NOMO-1 treated with dmso at 0.1 percent for 144 hours (cell line): ENCODE data around the gene OLAH.
"Not testable (repeated sequence)": the region's sequence is repeated elsewhere in the genome, so short reads cannot be mapped to it uniquely, and the experiment has no call there.

ENCODE experiments used
- DNase-seq: peaks from one replicate; lab custom pipeline; 2025; ENCODE audit not compliant: unreplicated experiment; lab: John Stamatoyannopoulos, UW

The OLAH gene

GRCh38 chr10:15043674-15044073, at the start of gene OLAH:
OLAH (plus strand) TSS chr10:15043943; CDS start chr10:15047289, 3,346 bp downstream.
- no peak for DNase-seq

DNA sequence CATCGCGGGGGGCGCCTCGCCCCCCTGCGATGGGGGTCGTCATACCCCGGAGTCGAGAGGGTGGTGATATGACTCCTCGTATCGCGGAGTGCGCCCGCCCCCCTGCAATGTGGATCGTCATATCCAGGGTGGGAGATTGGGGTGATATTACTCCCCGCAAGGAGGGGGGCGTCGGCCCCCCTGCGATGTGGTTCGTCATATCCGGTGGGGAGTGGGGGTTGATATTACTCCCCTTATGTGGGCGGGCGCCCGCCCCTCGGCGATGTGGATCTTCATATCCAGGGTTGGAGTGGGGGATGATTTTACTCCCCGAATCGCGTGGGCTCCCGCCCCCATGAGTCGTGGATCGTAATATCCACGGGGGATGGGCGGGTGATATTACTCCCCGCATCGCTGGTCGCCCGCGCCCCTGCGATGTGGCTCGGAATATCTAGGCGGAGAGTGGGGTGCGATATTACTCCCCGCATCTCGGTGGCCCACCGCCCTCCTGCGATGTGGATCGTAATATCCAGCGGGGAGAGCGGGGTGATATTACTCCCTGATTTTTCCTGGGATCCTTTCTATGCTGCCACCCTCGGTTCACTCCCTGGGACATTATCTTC, 47.7 kb upstream of the OLAH start:
- no peak for DNase-seq

DNA sequence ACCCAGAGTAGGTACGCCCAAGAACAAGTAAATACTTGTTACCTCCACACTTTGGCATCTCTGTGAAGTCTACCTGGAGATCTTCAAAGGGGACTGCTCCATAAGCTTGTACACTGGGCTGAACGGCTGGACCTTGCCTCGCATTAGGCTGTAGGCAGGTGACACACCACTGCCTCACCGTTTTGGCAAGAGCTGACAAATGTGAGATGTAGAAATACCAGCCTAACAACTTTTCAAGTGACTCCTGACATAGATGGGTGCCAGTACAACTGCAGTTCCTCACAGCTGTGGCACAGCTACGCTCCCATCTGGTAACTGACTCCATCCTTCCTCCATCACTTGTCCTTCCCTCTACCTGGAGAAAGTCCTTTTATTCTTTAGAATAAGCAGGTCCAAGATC, 30.2 kb upstream of the OLAH start:
- DNase-seq: not testable (repeated sequence)

- DNase-seq: no peak
These were observed 28.3 kb upstream of the OLAH start for GRCh38 chr10:15015451-15015850.

GRCh38 chr10:15020966-15021365, 22.8 kb upstream of the OLAH start:
- DNase-seq: not testable (repeated sequence)

GRCh38 chr10:15023079-15023478, 20.7 kb upstream of the OLAH start:
- not testable (repeated sequence) for DNase-seq

DNA sequence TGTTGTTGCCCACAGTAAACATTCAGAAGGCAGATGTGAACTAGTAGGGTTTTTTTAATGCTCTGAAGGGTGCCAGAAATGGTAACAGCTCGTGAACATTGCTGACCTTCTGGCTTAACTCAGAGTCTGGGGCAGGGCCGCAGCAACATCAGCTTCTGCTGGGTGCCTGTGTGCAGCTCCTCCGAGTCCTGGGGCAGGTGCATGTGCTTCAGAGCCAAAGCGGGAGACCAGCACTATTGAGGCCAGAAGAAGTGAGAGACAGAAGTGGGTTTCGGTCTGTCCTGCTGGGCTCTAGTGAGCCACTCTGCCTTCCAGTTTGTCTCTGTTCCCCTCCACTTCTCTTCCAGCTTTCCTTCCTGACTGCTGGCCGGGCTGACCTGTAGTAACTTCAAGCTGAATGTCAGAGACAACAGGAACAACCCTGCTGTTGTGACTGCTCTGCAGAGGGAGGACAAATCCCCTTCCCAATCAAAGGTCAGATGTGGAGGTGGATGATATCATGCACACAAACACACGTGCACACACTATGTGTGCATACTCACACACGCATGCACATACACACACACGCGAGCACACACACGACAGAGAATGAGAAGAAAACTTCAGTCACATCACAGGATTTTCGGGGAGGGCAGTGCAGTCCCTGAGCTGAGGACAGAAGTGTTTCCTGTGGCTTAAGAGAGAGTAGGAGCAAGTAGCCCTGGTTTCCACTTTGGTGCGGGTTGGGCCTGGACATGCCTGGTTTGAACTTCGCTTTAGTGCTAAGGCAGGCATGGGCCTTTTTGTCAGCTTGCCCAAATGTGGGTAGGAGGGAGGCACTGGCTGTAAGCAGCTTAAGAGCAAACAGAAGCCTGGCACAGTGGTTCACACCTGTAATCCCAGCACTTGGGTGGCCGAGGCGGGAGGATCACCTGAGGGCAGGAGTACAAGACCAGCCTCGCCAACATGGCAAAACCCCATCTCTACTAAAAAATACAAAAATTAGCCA, 19.4 kb upstream of the OLAH start:
- DNase-seq: not testable (repeated sequence)

GRCh38 chr10:15025040-15025439, 18.7 kb upstream of the OLAH start:
- not testable (repeated sequence) for DNase-seq

GRCh38 chr10:15027741-15028140, 16.0 kb upstream of the OLAH start:
- no peak for DNase-seq

DNA sequence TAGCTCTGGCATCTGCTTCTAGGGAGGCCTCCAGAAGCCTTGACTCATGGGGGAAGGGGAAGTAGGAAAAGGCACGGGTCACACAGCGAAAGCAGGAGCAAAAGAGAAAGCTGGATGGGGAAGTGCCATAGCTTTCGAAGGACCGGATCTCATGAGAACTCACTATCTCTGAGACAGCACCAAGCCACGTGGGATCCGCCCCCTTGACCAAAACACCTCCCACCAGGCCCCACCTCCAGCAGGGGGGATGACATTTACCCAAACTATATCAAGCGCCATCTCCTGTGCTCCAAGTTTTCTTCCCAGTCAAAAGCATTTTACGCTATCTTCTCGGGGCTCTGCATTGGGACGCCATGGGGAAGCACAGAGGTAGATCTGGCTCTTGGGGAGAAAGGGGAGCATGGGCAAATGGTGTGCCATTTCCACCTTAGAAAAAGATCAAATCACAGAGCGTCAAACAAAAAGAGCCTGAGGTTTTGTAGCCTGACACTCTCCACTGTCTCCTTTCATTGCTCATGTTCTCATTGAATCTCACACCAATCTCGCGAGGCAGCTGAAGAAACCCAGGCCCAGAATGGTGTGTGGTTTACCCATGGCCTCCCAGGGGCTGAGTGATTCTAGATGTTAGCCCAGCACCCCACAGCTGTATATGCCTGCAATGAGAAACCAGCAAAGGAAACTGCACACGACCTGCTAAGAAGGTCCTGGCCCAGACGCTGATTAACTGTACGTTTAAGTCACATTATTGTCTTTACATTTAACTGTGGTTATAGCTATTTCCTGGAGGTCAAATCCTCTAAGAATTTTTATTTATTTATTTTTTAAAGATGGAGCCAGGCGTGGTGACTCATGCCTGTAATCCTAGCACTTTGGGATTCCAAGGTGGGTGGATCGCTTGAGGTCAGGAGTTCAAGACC, 8.1 kb upstream of the OLAH start:
- DNase-seq: peak; percentile 87

GRCh38 chr10:15037691-15038090, 6.1 kb upstream of the OLAH start:
- DNase-seq: no peak

DNA sequence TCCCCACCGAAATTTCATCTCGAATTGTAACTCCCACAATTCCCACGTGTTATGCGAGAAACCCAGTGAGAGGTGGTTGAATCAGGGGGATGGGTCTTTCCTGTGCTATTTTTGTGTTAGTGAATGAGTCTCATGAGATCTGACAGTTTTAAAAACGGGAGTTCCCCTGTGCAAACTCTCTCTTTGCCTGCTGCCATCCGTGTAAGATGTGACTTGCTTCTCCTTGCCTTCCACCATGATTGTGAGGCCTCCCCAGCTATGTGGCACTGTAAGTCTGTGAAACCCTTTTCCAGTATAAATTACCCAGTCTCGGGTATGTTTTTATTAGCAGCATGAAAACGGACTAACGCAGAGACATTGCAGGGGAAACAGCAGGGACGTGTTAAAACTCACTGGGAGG, 5.3 kb upstream of the OLAH start:
- no peak for DNase-seq

DNA sequence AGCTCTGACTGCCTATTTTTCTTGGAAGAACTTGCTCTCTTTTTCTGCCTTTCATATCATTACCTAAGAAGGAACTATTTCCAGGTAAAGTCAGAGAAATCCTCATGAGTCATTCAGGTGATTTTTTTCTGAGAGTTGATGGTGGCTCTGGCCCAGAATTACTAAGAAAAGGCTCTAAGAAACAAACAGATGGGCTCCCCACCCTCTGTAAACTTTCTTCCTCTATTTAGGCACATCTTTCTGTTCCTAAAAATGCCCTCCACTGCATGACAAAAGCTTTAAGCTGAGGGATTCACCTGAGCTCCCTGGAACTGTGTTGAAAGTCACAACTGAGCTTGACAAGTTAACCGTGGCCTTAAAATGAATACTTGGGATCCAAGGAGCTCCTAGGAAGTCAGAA, 1.6 kb downstream of the OLAH start:
- DNase-seq: no peak

DNA sequence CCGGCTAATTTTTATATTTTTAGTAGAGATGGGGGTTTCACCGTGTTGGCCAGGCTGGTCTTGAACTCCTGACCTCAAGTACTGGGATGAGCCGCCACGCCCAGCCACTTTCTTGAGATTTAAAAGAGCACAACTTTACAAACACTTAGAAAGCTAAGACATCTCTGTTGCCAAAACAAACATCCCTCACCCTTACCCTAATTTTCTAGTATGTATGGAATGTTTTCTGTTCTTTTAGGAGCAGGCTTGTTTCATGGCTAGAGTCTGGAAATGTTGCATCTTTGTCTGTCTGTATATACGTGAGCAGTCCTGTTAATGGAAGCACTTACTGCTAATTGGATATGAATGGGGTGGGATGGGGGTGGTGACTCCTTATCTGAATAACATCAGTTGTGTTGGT, 2.9 kb downstream of the OLAH start:
- DNase-seq: no peak

GRCh38 chr10:15049533-15049932, 5.8 kb downstream of the OLAH start:
- DNase-seq: no peak

DNA sequence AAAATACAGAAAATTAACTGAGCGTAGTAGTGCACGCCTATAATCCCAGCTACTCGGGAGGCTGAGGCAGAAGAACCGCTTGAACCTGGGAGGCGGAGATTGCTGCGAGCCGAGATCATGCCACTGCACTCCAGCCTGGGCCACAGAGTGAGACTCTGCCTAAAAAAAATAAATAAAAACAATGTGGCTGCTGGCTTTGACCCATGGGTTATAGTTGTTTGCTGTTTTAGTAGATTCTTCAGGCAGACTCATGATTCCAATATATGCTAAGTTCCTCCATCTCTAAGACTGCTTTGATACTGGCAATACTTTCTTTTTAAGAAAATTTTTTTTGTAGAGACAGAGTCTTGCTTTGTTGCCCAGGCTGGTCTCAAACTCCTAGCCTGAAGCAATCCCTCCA, 8.4 kb downstream of the OLAH start:
- DNase-seq: no peak

DNA sequence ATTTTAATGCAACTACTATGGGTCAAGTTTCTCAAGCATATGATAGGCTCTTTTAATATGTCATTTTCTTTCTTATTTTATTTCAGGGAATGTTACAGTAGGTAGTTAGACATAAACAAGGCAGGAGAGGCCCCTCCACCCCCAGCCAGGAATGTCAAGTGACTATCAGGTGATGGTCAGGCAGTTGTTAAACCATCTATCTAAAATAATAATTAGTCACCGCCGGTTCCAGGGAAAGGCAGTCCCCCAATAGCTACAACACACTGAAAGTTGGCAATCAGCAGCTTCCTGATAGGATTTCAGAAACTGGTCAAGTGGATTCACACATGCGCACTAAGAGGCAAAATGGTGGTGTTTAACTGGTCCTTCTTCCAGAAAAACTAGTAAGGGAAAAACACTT, 9.3 kb downstream of the OLAH start:
- no peak for DNase-seq

- DNase-seq: no peak
These were observed 14.9 kb downstream of the OLAH start for GRCh38 chr10:15058689-15059088.

DNA sequence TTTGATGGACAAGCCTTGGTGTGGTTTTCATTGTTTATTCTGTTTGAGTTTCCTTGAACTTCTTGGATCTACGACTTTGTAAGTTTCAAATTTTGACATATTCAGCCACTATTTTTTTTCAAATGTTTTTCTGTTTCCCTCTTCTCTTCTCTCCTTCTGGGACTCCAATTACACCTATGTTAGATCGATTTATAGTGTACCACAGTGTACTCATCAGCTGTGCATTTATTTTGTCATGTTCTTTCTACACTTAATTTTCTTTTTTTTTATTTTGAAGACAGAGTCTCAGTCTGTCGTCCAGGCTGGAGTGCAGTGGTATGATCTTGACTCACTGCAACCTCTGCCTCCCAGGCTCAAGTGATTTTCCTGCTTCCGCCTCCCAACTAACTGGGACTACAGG, 16.2 kb downstream of the OLAH start:
- no peak for DNase-seq

GRCh38 chr10:15060638-15061037, 16.9 kb downstream of the OLAH start:
- no peak for DNase-seq

GRCh38 chr10:15067154-15067553, 23.4 kb downstream of the OLAH start:
- no peak for DNase-seq
